OCI-LY3 (cell line): ENCODE results near the gene KLF11.
"Not testable (repeated sequence)": the region's sequence is repeated elsewhere in the genome, so short reads cannot be mapped to it uniquely, and the experiment has no call there.

ENCODE experiments used
- H2AFZ ChIP-seq: fragments of 200-600, 300-600 bp; shearing (Covaris generic); 2 replicates; pipeline ENCODE4 v1.6.0; 2014; ENCODE audit warnings: antibody characterized with exemption, low read depth, low read length
- H3K27ac ChIP-seq: fragments of 200-600, 300-600 bp; sonication (generic); 2 replicates; pipeline ENCODE4 v1.5.1; 2014; ENCODE audit warnings: mild to moderate bottlenecking, low read length, moderate library complexity, mixed read lengths
- H3K27me3 ChIP-seq: fragments of 200-600, 300-600 bp; sonication (generic); 2 replicates; pipeline ENCODE4 v1.6.1; 2014; ENCODE audit warnings: low read depth, low read length, mixed read lengths
- H3K36me3 ChIP-seq: fragments of 200-600, 300-600 bp; sonication (generic); replicated peaks from 2 replicates; pipeline ENCODE3; 2014; ENCODE audit warnings: low read depth, low read length, mixed read lengths
- H3K4me1 ChIP-seq: fragments of 300-600, 200-600 bp; sonication (generic); 2 replicates; pipeline ENCODE4 v1.6.1; 2014; ENCODE audit warnings: low read length, mixed read lengths
- H3K4me2 ChIP-seq: fragments of 200-600, 300-600 bp; sonication (generic); 2 replicates; pipeline ENCODE4 v1.6.1; 2014; ENCODE audit warnings: low read length, mixed read lengths
- H3K4me3 ChIP-seq: fragments of 300-600, 200-600 bp; sonication (generic); 2 replicates; pipeline ENCODE4 v1.5.1; 2014; ENCODE audit warnings: antibody characterized with exemption, mild to moderate bottlenecking, low read length, moderate library complexity
- H3K79me2 ChIP-seq: fragments of 300-600, 200-600 bp; shearing (Covaris generic); 2 replicates; pipeline ENCODE4 v1.6.1; 2014; ENCODE audit warnings: mild to moderate bottlenecking, low read length, mixed read lengths
- H3K9ac ChIP-seq: fragments of 300-600, 200-600 bp; shearing (Covaris generic); 2 replicates; pipeline ENCODE4 v1.6.0; 2014; ENCODE audit warnings: mild to moderate bottlenecking, low read length, moderate library complexity
- H3K9me3 ChIP-seq: fragments of 200-600, 300-600 bp; shearing (Covaris generic); 2 replicates; pipeline ENCODE4 v1.6.1; 2014; ENCODE audit warnings: low read length, mixed read lengths; ENCODE audit not compliant: insufficient read depth
- H4K20me1 ChIP-seq: fragments of 200-600, 300-600 bp; sonication (generic); 2 replicates; pipeline ENCODE4 v1.6.1; 2016; ENCODE audit warnings: low read length, mixed read lengths; ENCODE audit not compliant: insufficient read depth
- EZH2phosphoT487 ChIP-seq: fragments of 200-600 bp; shearing (Covaris generic); IDR thresholded peaks from 2 replicates; pipeline ENCODE4 v1.6.1; 2018; ENCODE audit warnings: antibody characterized with exemption, mixed run types, low read depth
- TF ChIP-seq, protein P1 (sequence below): fragments of 200-600, 300-600 bp; sonication (generic); IDR thresholded peaks from 2 replicates; pipeline ENCODE4 v1.5.1; 2014; ENCODE audit warnings: antibody characterized with exemption, low read length, low read depth

The KLF11 gene

GRCh38 chr2:10014418-10015190 is 28.7 kb upstream of the KLF11 start:
- no peak overlapping the region for H3K4me2 ChIP-seq
- TF ChIP-seq, protein P1, sequence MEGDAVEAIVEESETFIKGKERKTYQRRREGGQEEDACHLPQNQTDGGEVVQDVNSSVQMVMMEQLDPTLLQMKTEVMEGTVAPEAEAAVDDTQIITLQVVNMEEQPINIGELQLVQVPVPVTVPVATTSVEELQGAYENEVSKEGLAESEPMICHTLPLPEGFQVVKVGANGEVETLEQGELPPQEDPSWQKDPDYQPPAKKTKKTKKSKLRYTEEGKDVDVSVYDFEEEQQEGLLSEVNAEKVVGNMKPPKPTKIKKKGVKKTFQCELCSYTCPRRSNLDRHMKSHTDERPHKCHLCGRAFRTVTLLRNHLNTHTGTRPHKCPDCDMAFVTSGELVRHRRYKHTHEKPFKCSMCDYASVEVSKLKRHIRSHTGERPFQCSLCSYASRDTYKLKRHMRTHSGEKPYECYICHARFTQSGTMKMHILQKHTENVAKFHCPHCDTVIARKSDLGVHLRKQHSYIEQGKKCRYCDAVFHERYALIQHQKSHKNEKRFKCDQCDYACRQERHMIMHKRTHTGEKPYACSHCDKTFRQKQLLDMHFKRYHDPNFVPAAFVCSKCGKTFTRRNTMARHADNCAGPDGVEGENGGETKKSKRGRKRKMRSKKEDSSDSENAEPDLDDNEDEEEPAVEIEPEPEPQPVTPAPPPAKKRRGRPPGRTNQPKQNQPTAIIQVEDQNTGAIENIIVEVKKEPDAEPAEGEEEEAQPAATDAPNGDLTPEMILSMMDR = no peak
- TF ChIP-seq EZH2phosphoT487 = no peak
- H4K20me1 ChIP-seq = no peaks in the 10 kb centered on the region
- no peak overlapping the region for H3K4me3 ChIP-seq
- H3K79me2 ChIP-seq = no peaks in the 10 kb centered on the region
- peaks cover 3% of the 10 kb centered on the region; the same call in 1 of the 2 replicates for H3K27me3 ChIP-seq
- no peaks in the 10 kb centered on the region for H3K4me1 ChIP-seq
- no peak overlapping the region for H2AFZ ChIP-seq
- H3K9ac ChIP-seq = no peak overlapping the region
- no peak overlapping the region for H3K27ac ChIP-seq
- no peaks in the 10 kb centered on the region for H3K36me3 ChIP-seq
- no peaks in the 10 kb centered on the region for H3K9me3 ChIP-seq

DNA sequence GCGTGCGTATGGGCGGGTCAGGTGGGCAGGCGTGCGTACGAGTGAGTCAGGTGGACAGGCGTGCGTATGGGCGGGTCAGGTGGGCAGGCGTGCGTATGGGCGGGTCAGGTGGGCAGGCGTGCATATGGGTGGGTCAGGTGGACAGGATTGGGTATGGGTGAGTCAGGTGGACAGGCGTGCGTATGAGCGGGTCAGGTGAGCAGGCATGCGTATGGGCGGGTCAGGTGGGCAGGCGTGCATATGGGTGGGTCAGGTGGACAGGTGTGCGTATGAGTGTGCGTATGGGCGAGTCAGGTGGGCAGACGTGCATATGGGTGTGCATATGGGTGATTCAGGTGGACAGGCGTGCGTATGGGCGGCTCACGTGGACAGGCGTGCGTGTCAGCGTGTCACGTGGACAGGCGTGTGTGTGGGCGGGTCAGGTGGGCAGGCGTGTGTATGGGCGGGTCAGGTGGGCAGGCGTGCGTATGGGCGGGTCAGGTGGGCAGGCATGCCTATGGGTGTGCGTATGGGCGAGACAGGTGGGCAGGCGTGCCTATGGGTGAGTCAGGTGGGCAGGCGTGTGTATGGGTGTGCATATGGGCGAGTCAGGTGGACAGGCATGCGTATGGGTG is 27.9 kb upstream of the KLF11 start:
- H3K9me3 ChIP-seq, H3K27ac ChIP-seq, H3K4me2 ChIP-seq, H3K4me3 ChIP-seq, H3K36me3 ChIP-seq, H4K20me1 ChIP-seq, H3K9ac ChIP-seq, H3K4me1 ChIP-seq, H3K27me3 ChIP-seq, H2AFZ ChIP-seq, H3K79me2 ChIP-seq: not testable (repeated sequence)

DNA sequence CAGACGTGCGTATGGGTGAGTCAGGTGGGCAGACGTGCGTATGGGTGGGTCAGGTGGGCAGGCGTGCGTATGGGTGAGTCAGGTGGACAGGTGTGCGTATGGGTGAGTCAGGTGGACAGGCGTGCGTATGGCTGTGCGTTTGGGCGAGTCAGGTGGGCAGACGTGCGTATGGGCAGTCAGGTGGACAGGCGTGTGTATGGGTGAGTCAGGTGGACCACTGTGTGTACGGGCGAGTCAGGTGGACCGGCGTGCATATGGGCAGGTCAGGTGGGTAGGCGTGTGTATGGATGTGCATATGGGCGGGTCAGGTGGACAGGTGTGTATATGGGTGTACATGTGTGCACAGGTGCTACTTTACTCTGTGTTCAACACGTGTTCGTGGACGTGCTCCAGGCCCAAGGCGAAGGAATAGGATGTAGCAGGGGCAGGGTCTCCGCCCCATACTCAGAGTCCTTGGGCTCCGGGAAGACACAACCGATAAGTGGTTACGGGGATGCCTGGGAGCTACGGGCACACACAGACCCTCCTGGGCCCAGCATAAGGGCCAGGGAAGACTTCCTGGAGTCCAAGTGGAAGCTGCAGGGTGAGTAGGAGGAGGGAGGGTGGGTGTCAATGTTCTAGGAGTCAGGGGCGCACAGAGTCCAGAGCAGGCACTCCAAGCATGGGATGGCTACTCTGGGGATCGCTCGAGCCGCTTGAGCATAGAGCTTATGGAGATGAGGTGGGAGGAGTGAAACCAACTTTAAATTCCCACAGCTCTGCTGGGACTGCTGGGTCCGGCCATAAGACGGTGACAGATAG is 27.1 kb upstream of the KLF11 start:
- Histone ChIP-seq H3K9me3 (no peaks in the 10 kb centered on the region), H2AFZ (no peak overlapping the region), H3K4me3 (no peak overlapping the region), H3K4me1 (no peaks in the 10 kb centered on the region), H4K20me1 (no peaks in the 10 kb centered on the region), H3K79me2 (no peaks in the 10 kb centered on the region), H3K4me2 (no peak overlapping the region), H3K9ac (no peak overlapping the region), H3K36me3 (no peaks in the 10 kb centered on the region), H3K27me3 (peaks cover 3% of the 10 kb centered on the region; the same call in 1 of the 2 replicates), H3K27ac (no peak overlapping the region)
- TF ChIP-seq, protein P1 = no peak
- no peak for TF ChIP-seq EZH2phosphoT487

DNA sequence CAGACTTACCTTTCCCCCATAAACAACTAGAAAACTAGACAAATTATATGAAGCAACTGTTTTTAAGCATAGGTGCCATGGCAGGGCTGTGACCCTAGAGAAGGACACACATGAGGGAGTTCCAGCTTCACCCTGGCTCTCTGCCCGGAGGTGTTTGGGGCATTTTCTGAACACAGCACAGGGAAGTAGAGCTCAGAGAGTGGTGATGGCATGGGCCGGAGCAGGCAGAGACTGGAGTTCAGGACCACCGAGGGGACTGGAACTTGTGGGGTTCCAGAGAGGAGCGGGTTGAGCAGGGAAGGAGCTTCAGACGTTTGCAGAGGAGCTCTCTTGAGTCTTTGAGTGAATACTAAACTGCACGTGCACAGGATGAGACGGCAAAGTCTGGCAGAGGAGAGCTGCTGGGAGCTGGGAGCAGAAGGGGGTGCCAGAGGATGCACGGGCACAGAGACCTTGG is 26.5 kb upstream of the KLF11 start:
- no peak overlapping the region for H2AFZ ChIP-seq

More for the DNA sequence above, 26.5 kb upstream of the KLF11 start:
- H3K4me1 ChIP-seq = no peaks in the 10 kb centered on the region
- no peaks in the 10 kb centered on the region for H3K36me3 ChIP-seq
- no peak overlapping the region for H3K4me3 ChIP-seq
- peaks cover 3% of the 10 kb centered on the region; the same call in 1 of the 2 replicates for H3K27me3 ChIP-seq
- no peaks in the 10 kb centered on the region for H3K79me2 ChIP-seq
- H3K9me3 ChIP-seq = no peaks in the 10 kb centered on the region
- no peak overlapping the region for H3K4me2 ChIP-seq
- H4K20me1 ChIP-seq = no peaks in the 10 kb centered on the region
- TF ChIP-seq, protein P1 = no peak
- no peak for TF ChIP-seq EZH2phosphoT487
- H3K27ac ChIP-seq = no peak overlapping the region
- H3K9ac ChIP-seq = no peak overlapping the region
